DMS53 treated with DMSO at 0.1 percent for 48 hours (cell line): ENCODE data around the gene HARS1.
A peak's percentile ranks its signal among the peaks of the same experiment; 100 is the strongest.
"Not testable (repeated sequence)": the region's sequence is repeated elsewhere in the genome, so short reads cannot be mapped to it uniquely, and the experiment has no call there.

Experiments
- DNase-seq: peaks from one replicate; lab custom pipeline; 2025; ENCODE audit not compliant: unreplicated experiment; lab: John Stamatoyannopoulos, UW

Gene HARS1

GRCh38 chr5:140690941-140691924 lies at the start of gene HARS1, which contains the start of gene HARS2:
TSS of gene HARS1 (minus strand) at chr5:140691370. CDS start at chr5:140691304, 66 bp downstream.
TSS of gene HARS2 (plus strand) at chr5:140691455. CDS start at chr5:140691649, 194 bp downstream.
- DNase-seq = peak; percentile 90

- no peak for DNase-seq
Measured at GRCh38 chr5:140737486-140737885, 46.3 kb upstream of the HARS1 start.

- no peak for DNase-seq
Measured at GRCh38 chr5:140734354-140734753, 43.2 kb upstream of the HARS1 start.

- no peak for DNase-seq
Measured at GRCh38 chr5:140733098-140733497, 41.9 kb upstream of the HARS1 start.

- DNase-seq = peak; percentile 90
Measured at GRCh38 chr5:140725799-140726471, 34.8 kb upstream of the HARS1 start.

GRCh38 chr5:140721395-140721794 lies 30.2 kb upstream of the HARS1 start:
- not testable (repeated sequence) for DNase-seq

- not testable (repeated sequence) for DNase-seq
Measured at GRCh38 chr5:140720738-140721137, 29.6 kb upstream of the HARS1 start.

- no peak for DNase-seq
Measured at GRCh38 chr5:140718266-140718592, 27.1 kb upstream of the HARS1 start.

- not testable (repeated sequence) for DNase-seq
Measured at GRCh38 chr5:140716238-140716637, 25.1 kb upstream of the HARS1 start.

- DNase-seq = no peak
Measured at GRCh38 chr5:140713562-140714094, 22.5 kb upstream of the HARS1 start.

GRCh38 chr5:140711794-140712193 lies 20.6 kb upstream of the HARS1 start:
- DNase-seq = no peak

- DNase-seq = peak; percentile 99
Measured at GRCh38 chr5:140710899-140711552, 19.9 kb upstream of the HARS1 start.

GRCh38 chr5:140708787-140709186 lies 17.6 kb upstream of the HARS1 start:
- peak; percentile 71 for DNase-seq

- DNase-seq = no peak
Measured at GRCh38 chr5:140707812-140708211, 16.6 kb upstream of the HARS1 start.

GRCh38 chr5:140700177-140701144 lies 9.3 kb upstream of the HARS1 start, which contains the start of gene ZMAT2:
TSS of gene ZMAT2 (plus strand) at chr5:140700447. CDS start at chr5:140700461, 14 bp downstream.
- peak; percentile 98 for DNase-seq

GRCh38 chr5:140696891-140697492 lies 5.8 kb upstream of the HARS1 start:
- DNase-seq = no peak

GRCh38 chr5:140694276-140694675 lies 3.1 kb upstream of the HARS1 start:
- DNase-seq = no peak

- no peak for DNase-seq
Measured at GRCh38 chr5:140690376-140690932, 716 bp downstream of the HARS1 start.

- DNase-seq = no peak
Measured at GRCh38 chr5:140678993-140679392, 12.2 kb downstream of the HARS1 start.
